ENCODE data around the gene NR1D1.

Gene NR1D1

GRCh38 chr17:40097931-40098845 lies 2.2 kb downstream of the NR1D1 start:
- no peak for DNase-seq (ENCODE audit: low read depth in 4 of 4, low spot score in 1 of 4)

DNA sequence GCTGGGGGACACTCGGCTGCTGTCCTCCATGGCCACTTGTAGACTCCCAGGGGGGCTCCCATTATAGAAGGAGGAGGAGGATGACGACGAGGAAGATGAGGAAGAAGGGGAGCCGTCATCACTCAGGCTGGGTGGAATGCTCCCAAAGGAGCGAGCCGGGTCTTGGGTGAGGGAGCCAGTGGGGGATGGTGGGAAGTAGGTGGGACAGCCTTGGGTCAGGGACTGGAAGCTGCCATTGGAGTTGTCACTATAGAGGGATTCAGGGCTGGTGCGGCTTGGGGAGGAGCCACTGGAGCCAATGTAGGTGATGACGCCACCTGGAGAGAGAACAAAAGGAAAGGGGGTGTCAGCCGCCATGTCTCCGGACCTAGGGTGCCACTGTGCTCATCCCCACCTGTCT lies 3.3 kb downstream of the NR1D1 start:
- DNase-seq (ENCODE audit: low read depth in 4 of 4, low spot score in 1 of 4): no peak

GRCh38 chr17:40095944-40096791 lies 4.2 kb downstream of the NR1D1 start:
- DNase-seq (ENCODE audit: low read depth in 4 of 4, low spot score in 1 of 4): peak; percentile 42 to 77 (median 59)

GRCh38 chr17:40095351-40095943 lies 4.9 kb downstream of the NR1D1 start:
- DNase-seq (ENCODE audit: low read depth in 4 of 4, low spot score in 1 of 4): no peak

- no peak for DNase-seq (ENCODE audit: low read depth in 4 of 4, low spot score in 1 of 4)
Measured at GRCh38 chr17:40094874-40095273, 5.5 kb downstream of the NR1D1 start.

DNA sequence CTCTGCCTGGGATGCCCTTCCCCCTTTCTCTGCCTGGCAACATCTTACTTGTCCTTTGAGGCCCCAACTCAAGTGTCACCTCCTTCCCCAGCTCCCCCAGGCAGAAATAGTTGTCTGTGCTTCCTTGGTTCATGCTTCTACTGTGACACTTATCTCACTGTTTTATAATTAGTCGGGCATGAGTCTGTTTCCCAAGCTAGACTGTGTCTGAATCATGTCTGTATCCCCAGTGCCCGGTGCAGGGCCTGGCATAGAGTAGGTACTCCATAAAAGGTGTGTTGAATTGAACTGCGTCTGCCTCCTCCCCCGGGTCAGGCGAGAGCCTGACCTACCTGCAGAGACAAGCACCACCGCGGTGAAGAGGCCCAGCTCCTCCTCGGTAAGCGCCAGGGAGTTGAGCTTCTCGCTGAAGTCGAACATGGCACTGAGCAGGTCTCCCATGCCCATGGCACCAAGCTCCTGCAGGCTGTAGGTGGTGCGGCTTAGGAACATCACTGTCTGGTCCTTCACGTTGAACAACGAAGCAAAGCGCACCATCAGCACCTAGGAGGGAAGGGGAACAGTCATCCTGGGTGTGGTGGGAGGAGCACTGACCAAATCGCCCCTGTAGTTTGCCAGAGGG lies 6.7 kb downstream of the NR1D1 start:
- no peak for DNase-seq (ENCODE audit: low read depth in 4 of 4, low spot score in 1 of 4)

DNA sequence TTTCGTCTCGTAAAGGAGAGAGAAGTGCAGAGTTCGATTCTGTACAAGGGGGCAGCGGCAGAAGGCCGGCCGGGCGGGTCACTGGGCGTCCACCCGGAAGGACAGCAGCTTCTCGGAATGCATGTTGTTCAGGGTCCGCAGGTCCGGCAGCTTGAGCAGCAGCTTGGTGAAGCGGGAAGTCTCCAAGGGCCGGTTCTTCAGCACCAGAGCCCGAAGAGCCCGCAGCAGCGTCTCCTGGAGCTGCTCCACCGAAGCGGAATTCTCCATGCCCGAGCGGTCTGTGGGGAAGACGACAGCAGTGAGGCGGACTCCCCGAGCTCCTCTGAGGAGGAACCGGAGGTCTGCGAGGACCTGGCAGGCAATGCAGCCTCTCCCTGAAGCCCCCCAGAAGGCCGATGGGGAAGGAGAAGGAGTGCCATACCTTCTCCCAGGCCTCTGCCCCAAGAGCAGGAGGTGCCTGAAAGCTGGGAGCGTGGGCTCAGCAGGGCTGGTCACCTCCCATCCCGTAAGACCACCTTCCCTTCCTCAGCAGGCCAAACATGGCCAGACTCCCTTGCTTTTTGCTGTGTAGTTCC lies 7.3 kb downstream of the NR1D1 start:
- DNase-seq (ENCODE audit: low read depth in 4 of 4, low spot score in 1 of 4): no peak

- DNase-seq (ENCODE audit: low read depth in 4 of 4, low spot score in 1 of 4): no peak
Measured at GRCh38 chr17:40092581-40092980, 7.8 kb downstream of the NR1D1 start.

DNA sequence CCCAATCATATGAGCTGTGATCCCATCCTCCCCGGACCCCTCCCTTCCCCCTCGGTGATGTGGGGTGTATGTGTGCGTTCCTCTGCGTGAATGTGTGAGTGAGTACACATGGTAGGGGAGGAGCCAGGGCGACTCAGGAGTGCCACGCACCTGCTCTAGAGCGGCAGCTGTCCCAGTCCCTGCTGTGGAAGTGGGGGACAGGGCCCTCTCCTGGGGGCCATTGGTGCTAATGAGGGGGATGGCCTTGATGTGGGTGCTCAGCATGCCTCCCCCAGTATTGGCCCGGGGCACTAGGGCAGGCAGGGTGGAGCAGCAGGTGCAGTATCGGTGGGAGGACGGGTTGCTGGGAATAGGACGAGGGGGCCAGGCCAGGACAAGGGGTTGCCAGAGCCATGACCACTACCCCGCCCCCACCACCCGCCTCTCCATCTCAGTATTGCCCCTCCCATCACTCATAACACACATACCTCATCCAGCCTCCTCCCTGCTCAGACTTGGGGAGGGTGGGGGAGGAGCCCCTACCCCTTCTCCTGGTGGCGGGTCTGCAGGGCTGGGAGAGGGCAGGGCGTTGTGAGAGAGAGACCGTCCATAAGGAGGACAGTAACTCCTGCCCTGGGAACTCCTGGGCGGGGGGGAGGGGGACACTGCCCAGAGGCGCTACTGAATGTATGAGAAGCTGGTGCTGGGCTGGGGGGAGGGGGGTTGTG lies 8.5 kb downstream of the NR1D1 start:
- no peak for DNase-seq (ENCODE audit: low read depth in 4 of 4, low spot score in 1 of 4)

- no peak for DNase-seq (ENCODE audit: low read depth in 4 of 4, low spot score in 1 of 4)
Measured at GRCh38 chr17:40090237-40091119, 9.9 kb downstream of the NR1D1 start.

DNA sequence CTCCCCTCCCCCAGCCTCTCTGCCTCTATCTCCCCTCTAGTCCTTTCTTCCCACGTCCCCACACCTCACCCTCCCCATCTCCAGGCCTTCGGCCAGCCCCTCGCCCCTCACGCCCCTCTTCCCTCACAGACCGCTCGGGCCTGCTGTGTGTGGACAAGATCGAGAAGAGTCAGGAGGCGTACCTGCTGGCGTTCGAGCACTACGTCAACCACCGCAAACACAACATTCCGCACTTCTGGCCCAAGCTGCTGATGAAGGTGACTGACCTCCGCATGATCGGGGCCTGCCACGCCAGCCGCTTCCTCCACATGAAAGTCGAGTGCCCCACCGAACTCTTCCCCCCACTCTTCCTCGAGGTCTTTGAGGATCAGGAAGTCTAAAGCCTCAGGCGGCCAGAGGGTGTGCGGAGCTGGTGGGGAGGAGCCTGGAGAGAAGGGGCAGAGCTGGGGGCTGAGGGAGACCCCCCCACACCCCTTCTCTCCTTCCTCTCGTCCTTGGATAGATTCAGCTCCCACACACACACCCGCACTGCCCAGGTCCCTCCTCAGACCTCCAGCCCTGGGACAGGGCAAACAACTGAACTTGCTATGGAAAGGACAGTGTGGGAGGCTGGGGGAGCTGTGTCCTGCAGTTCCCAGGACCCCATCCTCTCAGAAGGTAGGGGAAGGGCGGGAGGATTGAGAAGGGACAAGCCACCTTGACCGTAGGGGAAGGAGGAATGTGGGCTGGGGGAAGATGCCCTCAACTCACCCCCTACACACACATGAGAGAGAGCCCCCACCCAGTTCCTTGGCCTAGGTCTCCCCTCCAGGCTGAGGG lies 11.1 kb downstream of the NR1D1 start:
- DNase-seq (ENCODE audit: low read depth in 4 of 4, low spot score in 1 of 4): no peak

DNA sequence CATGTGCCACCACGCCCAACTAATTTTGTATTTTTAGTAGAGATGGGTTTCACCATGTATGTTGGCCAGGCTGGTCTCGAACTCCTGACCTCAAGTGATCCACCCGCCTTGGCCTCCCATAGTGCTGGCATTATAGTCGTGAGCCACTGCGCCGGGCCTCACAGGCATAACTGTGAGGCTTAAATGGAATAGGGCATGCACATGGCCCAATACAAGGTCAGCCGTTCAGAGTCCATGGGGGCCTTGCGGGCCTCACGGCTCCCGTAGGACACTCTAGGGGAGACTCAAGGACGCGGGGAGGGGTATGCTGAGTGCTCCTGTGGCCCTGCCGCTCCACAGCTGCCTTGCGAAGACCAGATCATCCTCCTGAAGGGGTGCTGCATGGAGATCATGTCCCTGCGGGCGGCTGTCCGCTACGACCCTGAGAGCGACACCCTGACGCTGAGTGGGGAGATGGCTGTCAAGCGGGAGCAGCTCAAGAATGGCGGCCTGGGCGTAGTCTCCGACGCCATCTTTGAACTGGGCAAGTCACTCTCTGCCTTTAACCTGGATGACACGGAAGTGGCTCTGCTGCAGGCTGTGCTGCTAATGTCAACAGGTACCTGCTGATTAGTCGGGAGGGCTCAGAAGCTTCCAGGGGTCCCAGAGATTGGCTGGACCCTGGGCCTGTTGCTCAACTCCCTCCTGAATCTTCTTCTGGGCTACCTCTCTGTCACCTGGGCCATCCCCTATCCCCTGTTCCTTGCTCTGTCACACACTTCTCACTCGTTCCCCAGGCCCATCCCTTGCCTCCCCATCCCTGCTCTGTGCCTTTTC lies 12.3 kb downstream of the NR1D1 start:
- no peak for DNase-seq (ENCODE audit: low read depth in 4 of 4, low spot score in 1 of 4)

DNA sequence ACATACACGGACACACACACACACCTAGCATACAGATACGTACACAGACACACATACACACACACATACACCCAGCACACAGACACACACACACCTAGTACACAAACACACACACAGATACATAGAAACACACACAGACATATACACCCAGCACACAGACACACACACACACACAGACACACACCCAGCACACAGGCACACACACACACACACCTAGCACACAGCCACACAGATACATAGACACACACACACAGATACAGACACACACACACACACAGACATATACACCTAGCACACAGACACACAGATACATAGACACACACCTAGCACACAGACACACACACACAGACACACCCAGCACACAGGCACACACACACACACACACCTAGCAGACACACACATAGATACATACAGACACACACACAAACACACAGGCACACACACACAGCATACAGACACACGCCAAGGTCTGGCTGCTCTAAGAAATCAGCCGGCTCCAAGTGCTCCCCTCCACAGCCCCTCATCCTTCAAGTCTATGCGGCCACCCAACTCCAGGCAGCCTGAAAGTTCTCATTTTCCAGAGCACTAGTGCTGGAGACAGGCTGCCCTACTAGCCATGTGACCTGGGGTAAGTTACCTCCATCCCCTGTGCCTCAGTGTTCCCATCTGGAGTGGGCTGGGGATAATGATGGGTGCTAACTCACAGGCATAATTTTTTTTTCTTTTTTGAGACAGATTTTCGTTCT lies 13.2 kb downstream of the NR1D1 start:
- no peak for DNase-seq (ENCODE audit: low read depth in 4 of 4, low spot score in 1 of 4)

- peak in 3 of 4 experiments; percentile 46 to 56 (median 49) for DNase-seq (ENCODE audit: low read depth in 4 of 4, low spot score in 1 of 4)
Measured at GRCh38 chr17:40086150-40087044, 14.0 kb downstream of the NR1D1 start.

- DNase-seq (ENCODE audit: low read depth in 4 of 4, low spot score in 1 of 4): no peak
Measured at GRCh38 chr17:40084477-40084876, 15.9 kb downstream of the NR1D1 start.

DNA sequence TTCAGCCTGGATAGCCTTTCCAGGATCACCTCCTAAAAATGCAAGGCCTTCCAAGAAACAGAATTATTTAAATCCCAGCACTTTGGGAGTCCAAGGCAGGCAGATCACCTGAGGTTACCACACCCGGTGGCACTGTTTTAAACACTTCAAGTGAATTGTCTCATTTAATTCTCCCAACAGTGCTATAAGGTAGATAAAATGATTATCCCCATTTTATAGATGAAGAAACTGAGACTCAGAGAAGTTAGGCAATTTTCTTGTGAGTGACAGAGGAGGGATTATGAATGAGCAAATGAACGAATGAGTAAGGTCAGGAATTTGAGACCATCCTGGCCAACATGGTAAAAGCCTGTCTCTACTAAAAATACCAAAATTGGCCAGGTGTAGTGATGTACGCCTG lies 20.8 kb downstream of the NR1D1 start:
- DNase-seq (ENCODE audit: low read depth in 4 of 4, low spot score in 1 of 4): no peak

All from stimulated activated CD4-positive, alpha-beta T cell treated with anti-CD3 and anti-CD28 coated beads, Interleukin-1b, Interleukin-23, amount 100 ng/mL, for 24 hours (primary cell).